G401 (cell line): ENCODE results near the gene PACSIN2. TPM values are rescaled to one million over a fixed set of nuclear protein-coding genes. Genes with fewer than 3 reads are reported as not detected.

Source experiments
- DNase-seq: peaks from one replicate; pipeline ENCODE4 v3.0.0-alpha.2; 2015; ENCODE audit warnings: low spot score
- in situ Hi-C: cut with HindIII; loops from 2 replicates; pipeline ENCODE4 v1.10.0; 2016; ENCODE audit warnings: low sequenced_read_pairs, mixed read lengths
- total RNA-seq: library from RNA; depleted of rRNA; stranded (reverse); fragments of >200 nt; shearing (Covaris generic); gene quantifications from 2 replicates; pipeline ENCODE4 v1.2.3, GENCODE V29; 2014; rRNA removed

Gene PACSIN2
- total RNA-seq, 1 experiment from 2014 or later = 72.5 TPM

GRCh38 chr22:42820045-42820763 is 194.7 kb downstream of the PACSIN2 start:
- peak; percentile 62 for DNase-seq
- in situ Hi-C loops = no loop called here

Other genes with a start within 250 kb of the PACSIN2 start
- gene ARFGAP3, start 157.9 kb downstream of the PACSIN2 start, total RNA-seq = 15.1 and 20.5 TPM in 2 replicates
- 7.1 and 10.3 TPM in 2 replicates for gene TTLL1, start 74.2 kb upstream of the PACSIN2 start, total RNA-seq
- 4.6 and 6.9 TPM in 2 replicates for gene BIK, start 95.6 kb upstream of the PACSIN2 start, total RNA-seq
- gene MCAT, start 128.2 kb upstream of the PACSIN2 start, total RNA-seq = 23.4 and 35.6 TPM in 2 replicates
- gene TSPO, start 136.4 kb upstream of the PACSIN2 start, total RNA-seq = 23.9 and 32.7 TPM in 2 replicates
- 80.9 and 97.9 TPM in 2 replicates for gene TTLL12, start 172.0 kb upstream of the PACSIN2 start, total RNA-seq